Caco-2 (cell line): ENCODE results near the gene MDN1. TPM values are rescaled to one million over a fixed set of nuclear protein-coding genes. Genes with fewer than 3 reads are reported as not detected.

Source experiments
- Bru-seq: library from RNA; stranded (reverse); fragments of 400-500 nt; gene quantifications from one replicate; lab custom pipeline; 2021; lab: Mats Ljungman, UMichigan
- BruChase-seq, 2 experiments: library from RNA; stranded (reverse); fragments of 400-500 nt; gene quantifications; one replicate each; lab custom pipeline; 2021; lab: Mats Ljungman, UMichigan
- BruUV-seq: library from RNA; stranded (reverse); fragments of 400-500 nt; replicated peaks from 2 replicates; lab custom pipeline; 2021; lab: Mats Ljungman, UMichigan
- CTCF ChIA-PET: fragments of 300-600 bp; sonication (Branson Sonifier 250); formaldehyde crosslinking; loops from one replicate; lab custom pipeline; 2022; ENCODE audit warnings: antibody characterized with exemption; lab: Charles Lee
- POLR2A ChIA-PET: fragments of 300-600 bp; sonication (Branson Sonifier 250); formaldehyde crosslinking; loops from one replicate; lab custom pipeline; 2022; ENCODE audit warnings: antibody characterized with exemption; lab: Charles Lee
- DNase-seq, 2 experiments: peaks; one replicate each; pipeline versions ENCODE4 v3.0.0 to v3.0.0-alpha.2; 2020 to 2022
- H3K27me3 ChIP-seq: replicated peaks from 2 replicates; pipeline ENCODE4 v1.6.0; 2011; ENCODE audit warnings: low read length; ENCODE audit not compliant: control insufficient read depth, insufficient read depth
- H3K36me3 ChIP-seq: 2 replicates; pipeline ENCODE4 v1.5.1; 2011; ENCODE audit warnings: low read length; ENCODE audit not compliant: control insufficient read depth, insufficient read depth
- H3K4me1 ChIP-seq: fragments of 250-450 bp; sonication (Bioruptor Pico); 2 replicates; pipeline ENCODE4 v1.5.1; 2020; ENCODE audit warnings: mild to moderate bottlenecking
- H3K4me3 ChIP-seq: 2 replicates; pipeline ENCODE4 v1.5.1; 2011; ENCODE audit warnings: low read depth, mild to moderate bottlenecking, control low read depth, low read length
- H3K9me3 ChIP-seq: fragments of 250-450 bp; sonication (Bioruptor Pico); 2 replicates; pipeline ENCODE4 v1.5.1; 2020; ENCODE audit warnings: mild to moderate bottlenecking, moderate library complexity
- H3K27ac Mint-ChIP-seq: one replicate; pipeline ENCODE4 v1.8.0; 2022; ENCODE audit warnings: mixed read lengths; ENCODE audit not compliant: unreplicated experiment
- H3K27me3 Mint-ChIP-seq: one replicate; pipeline ENCODE4 v1.8.0; 2022; ENCODE audit warnings: mixed read lengths; ENCODE audit not compliant: insufficient read depth, unreplicated experiment
- H3K36me3 Mint-ChIP-seq: one replicate; pipeline ENCODE4 v1.8.0; 2022; ENCODE audit warnings: mild to moderate bottlenecking, mixed read lengths; ENCODE audit not compliant: insufficient read depth, unreplicated experiment
- H3K4me1 Mint-ChIP-seq: one replicate; pipeline ENCODE4 v1.8.0; 2022; ENCODE audit warnings: low read depth, mixed read lengths; ENCODE audit not compliant: unreplicated experiment
- H3K4me3 Mint-ChIP-seq: one replicate; pipeline ENCODE4 v1.8.0; 2022; ENCODE audit warnings: mild to moderate bottlenecking, moderate library complexity, mixed read lengths; ENCODE audit not compliant: unreplicated experiment
- H3K9me3 Mint-ChIP-seq: one replicate; pipeline ENCODE4 v1.8.0; 2022; ENCODE audit warnings: mixed read lengths; ENCODE audit not compliant: unreplicated experiment
- CTCF ChIP-seq, 2 experiments: fragments of 200-600 bp in 1 of 2; IDR thresholded peaks; 1 replicate in 1 of 2; 2 replicates in 1 of 2; pipeline versions ENCODE4 v1.5.1 to v1.8.0; 2011 to 2022; ENCODE audit warnings: antibody characterized with exemption in 1 of 2, control low read depth in 1 of 2, inconsistent platforms in 1 of 2, low read depth in 1 of 2, low read length in 1 of 2, mild to moderate bottlenecking in 1 of 2, moderate library complexity in 1 of 2; ENCODE audit not compliant: insufficient read depth in 1 of 2, severe bottlenecking in 1 of 2, unreplicated experiment in 1 of 2
- intact Hi-C: fragments of 100-400 bp; cut with micrococcal nuclease; formaldehyde crosslinking; loops from one replicate; pipeline ENCODE4 v1.10.0; 2022; ENCODE audit not compliant: unreplicated experiment
- long read RNA-seq: library from polyadenylated mRNA; stranded (forward); transcript quantifications from one replicate; pipeline ENCODE4 v2.0.0, GENCODE V29; 2022
- total RNA-seq: library from RNA; stranded (reverse); gene quantifications from 2 replicates; pipeline ENCODE4 v1.2.3, GENCODE V29; 2022

The MDN1 gene
- 49.0 and 59.3 TPM in 2 replicates for total RNA-seq
- Bru-seq, nascent RNA = percentile 83 among the genes with signal in this experiment
- BruChase-seq, experiment 1, labeled RNA remaining after a 2-hour chase = percentile 86 among the genes with signal in this experiment
- percentile 89 among the genes with signal in this experiment for BruChase-seq, experiment 2, labeled RNA remaining after a 6-hour chase
- long read RNA-seq, partial matches to known transcripts = 9 of 17 reads
- long read RNA-seq, other reads (novel, unspliced or antisense) = 8 of 17 reads

GRCh38 chr6:89819336-89820130 is at the start of gene MDN1:
TSS of gene MDN1 (minus strand) at chr6:89819794. CDS start at chr6:89819607, 187 bp downstream.
- H3K4me3 Mint-ChIP-seq = peak within 1 kb of the TSS; percentile 90
- peak; percentile 90 to 92 for DNase-seq
- Histone ChIP-seq H3K27me3 (no peaks in the 10 kb centered on the region), H3K4me3 (peak within 1 kb of the TSS; percentile 95), H3K4me1 (peaks cover 3% of the 10 kb centered on the region), H3K9me3 (no peaks in the 10 kb centered on the region), H3K36me3 (no peaks in the 10 kb centered on the region; the same call in 1 of the 2 replicates)
- BruUV-seq = no TSS peak
- H3K27me3 Mint-ChIP-seq = no peaks in the 10 kb centered on the region
- ChIA-PET POLR2A (interaction anchor here (0.5 to 2.5 kb wide), 4 partner anchors 10 to 67 kb away, joined by 3 to 32 read pairs (median 4); partner anchors contain the start of gene CASP8AP2), CTCF (interaction anchor here (1.8 kb wide), 1 partner anchor 10 kb away, joined by 6 read pairs; the partner anchor contains the start of gene CASP8AP2)
- peaks cover 18% of the 10 kb centered on the region for H3K36me3 Mint-ChIP-seq
- H3K4me1 Mint-ChIP-seq = peaks cover 6% of the 10 kb centered on the region
- TF ChIP-seq CTCF (IDR thresholded peaks at IDR 0.05; ENCODE audit: insufficient read depth in 1 of 2, low read depth in 1 of 2, low read length in 1 of 2, severe bottlenecking in 1 of 2, unreplicated experiment in 1 of 2) = no peak
- H3K9me3 Mint-ChIP-seq = no peaks in the 10 kb centered on the region
- peak within 1 kb of the TSS; percentile 98 for H3K27ac Mint-ChIP-seq
- intact Hi-C loops = loop anchor here (1.0 kb wide), 1 partner anchor 10 kb away; the partner anchor contains the start of gene CASP8AP2

GRCh38 chr6:89866024-89866678 is 46.6 kb upstream of the MDN1 start:
- peaks cover 71% of the 10 kb centered on the region for H3K36me3 Mint-ChIP-seq
- H3K9me3 Mint-ChIP-seq = no peaks in the 10 kb centered on the region
- no peaks in the 10 kb centered on the region for H3K27me3 Mint-ChIP-seq
- Histone ChIP-seq H3K4me3 (no peak overlapping the region), H3K36me3 (no peaks in the 10 kb centered on the region; the same call in 1 of the 2 replicates), H3K27me3 (no peaks in the 10 kb centered on the region), H3K4me1 (no peaks in the 10 kb centered on the region), H3K9me3 (no peaks in the 10 kb centered on the region)
- CTCF ChIA-PET = no interaction called here
- H3K4me1 Mint-ChIP-seq = no peaks in the 10 kb centered on the region
- DNase-seq = no peak
- no peak overlapping the region for H3K27ac Mint-ChIP-seq
- TF ChIP-seq CTCF (IDR thresholded peaks at IDR 0.05; ENCODE audit: insufficient read depth in 1 of 2, low read depth in 1 of 2, low read length in 1 of 2, severe bottlenecking in 1 of 2, unreplicated experiment in 1 of 2) = no peak
- H3K4me3 Mint-ChIP-seq = no peak overlapping the region
- intact Hi-C loops = no loop called here
- no TSS peak for BruUV-seq
- POLR2A ChIA-PET = no interaction called here

GRCh38 chr6:89862698-89863097 is 43.1 kb upstream of the MDN1 start:
- no TSS peak for BruUV-seq
- CTCF ChIA-PET = no interaction called here
- POLR2A ChIA-PET = no interaction called here
- intact Hi-C loops = no loop called here
- Mint-ChIP-seq H3K4me3 (no peak overlapping the region), H3K27ac (no peak overlapping the region), H3K27me3 (no peaks in the 10 kb centered on the region), H3K9me3 (no peaks in the 10 kb centered on the region), H3K4me1 (no peaks in the 10 kb centered on the region), H3K36me3 (peaks cover 82% of the 10 kb centered on the region)
- Histone ChIP-seq H3K4me1 (no peaks in the 10 kb centered on the region), H3K4me3 (no peak overlapping the region), H3K9me3 (no peaks in the 10 kb centered on the region), H3K36me3 (no peaks in the 10 kb centered on the region; the same call in 1 of the 2 replicates), H3K27me3 (no peaks in the 10 kb centered on the region)
- DNase-seq = no peak
- TF ChIP-seq CTCF (IDR thresholded peaks at IDR 0.05; ENCODE audit: insufficient read depth in 1 of 2, low read depth in 1 of 2, low read length in 1 of 2, severe bottlenecking in 1 of 2, unreplicated experiment in 1 of 2) = no peak
